Measurements from ENCODE around the gene ACSM2A.

GRCh38 chr16:20409398-20410120, 41.8 kb upstream of the ACSM2A start, which contains the start of gene ACSM5:
- TF ChIP-seq ZBTB33 (IDR thresholded peaks at IDR 0.05) (no peak), POLR2A (IDR thresholded peaks at IDR 0.05; ENCODE audit: low read depth, low read length) (no peak), SP1 (IDR thresholded peaks at IDR 0.05; ENCODE audit: low read depth, low read length) (no peak), DPF2 (IDR thresholded peaks at IDR 0.05) (no peak), RCOR1 (conservative IDR thresholded peaks at IDR 0.05; ENCODE audit: low read depth, low read length) (no peak)
- TF ChIP-seq, protein P1, sequence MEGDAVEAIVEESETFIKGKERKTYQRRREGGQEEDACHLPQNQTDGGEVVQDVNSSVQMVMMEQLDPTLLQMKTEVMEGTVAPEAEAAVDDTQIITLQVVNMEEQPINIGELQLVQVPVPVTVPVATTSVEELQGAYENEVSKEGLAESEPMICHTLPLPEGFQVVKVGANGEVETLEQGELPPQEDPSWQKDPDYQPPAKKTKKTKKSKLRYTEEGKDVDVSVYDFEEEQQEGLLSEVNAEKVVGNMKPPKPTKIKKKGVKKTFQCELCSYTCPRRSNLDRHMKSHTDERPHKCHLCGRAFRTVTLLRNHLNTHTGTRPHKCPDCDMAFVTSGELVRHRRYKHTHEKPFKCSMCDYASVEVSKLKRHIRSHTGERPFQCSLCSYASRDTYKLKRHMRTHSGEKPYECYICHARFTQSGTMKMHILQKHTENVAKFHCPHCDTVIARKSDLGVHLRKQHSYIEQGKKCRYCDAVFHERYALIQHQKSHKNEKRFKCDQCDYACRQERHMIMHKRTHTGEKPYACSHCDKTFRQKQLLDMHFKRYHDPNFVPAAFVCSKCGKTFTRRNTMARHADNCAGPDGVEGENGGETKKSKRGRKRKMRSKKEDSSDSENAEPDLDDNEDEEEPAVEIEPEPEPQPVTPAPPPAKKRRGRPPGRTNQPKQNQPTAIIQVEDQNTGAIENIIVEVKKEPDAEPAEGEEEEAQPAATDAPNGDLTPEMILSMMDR (IDR thresholded peaks at IDR 0.05 in 2 of 3, conservative IDR thresholded peaks at IDR 0.05 in 1 of 3; ENCODE audit: control insufficient read depth in 2 of 3, extremely low read depth in 1 of 3, insufficient read depth in 1 of 3, low read depth in 3 of 3, low read length in 3 of 3): no peak
- TF ChIP-seq, protein P2, sequence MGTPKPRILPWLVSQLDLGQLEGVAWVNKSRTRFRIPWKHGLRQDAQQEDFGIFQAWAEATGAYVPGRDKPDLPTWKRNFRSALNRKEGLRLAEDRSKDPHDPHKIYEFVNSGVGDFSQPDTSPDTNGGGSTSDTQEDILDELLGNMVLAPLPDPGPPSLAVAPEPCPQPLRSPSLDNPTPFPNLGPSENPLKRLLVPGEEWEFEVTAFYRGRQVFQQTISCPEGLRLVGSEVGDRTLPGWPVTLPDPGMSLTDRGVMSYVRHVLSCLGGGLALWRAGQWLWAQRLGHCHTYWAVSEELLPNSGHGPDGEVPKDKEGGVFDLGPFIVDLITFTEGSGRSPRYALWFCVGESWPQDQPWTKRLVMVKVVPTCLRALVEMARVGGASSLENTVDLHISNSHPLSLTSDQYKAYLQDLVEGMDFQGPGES (IDR thresholded peaks at IDR 0.05): no peak

All from GM12878 (cell line).